H1 (cell line): ENCODE data around the gene CISD2. TPM values are rescaled to one million over a fixed set of nuclear protein-coding genes. Genes with fewer than 3 reads are reported as not detected.
"Not testable (repeated sequence)": the region's sequence is repeated elsewhere in the genome, so short reads cannot be mapped to it uniquely, and the experiment has no call there.

ENCODE experiments used
- CTCF ChIA-PET: fragments of 300-600 bp; sonication (Branson Sonifier 250); formaldehyde crosslinking; loops from one replicate; lab custom pipeline; 2021; ENCODE audit not compliant: partially characterized antibody; lab: Charles Lee
- POLR2A ChIA-PET: fragments of 300-600 bp; sonication (Branson Sonifier 250); formaldehyde crosslinking; loops from one replicate; lab custom pipeline; 2021; ENCODE audit warnings: inconsistent platforms; ENCODE audit not compliant: partially characterized antibody; lab: Charles Lee
- DNase-seq, 2 experiments: peaks; one replicate each; pipeline versions ENCODE4 v3.0.0 to v3.0.0-alpha.2; 2010 to 2022; ENCODE audit warnings: low spot score in 2 of 2, low read depth in 1 of 2, mixed read lengths in 1 of 2
- FAIRE-seq: peaks from 2 replicates; lab custom pipeline; 2011; peaks lifted over from hg19 to GRCh38; lab: Jason Lieb, UNC
- H2AFZ ChIP-seq: 2 replicates; pipeline ENCODE4 v1.8.1; 2012; ENCODE audit warnings: low read length, inconsistent platforms
- H2AK5ac ChIP-seq: 2 replicates; pipeline ENCODE4 v1.6.1; 2013; ENCODE audit warnings: low read depth, low read length
- H2BK120ac ChIP-seq: replicated peaks from 2 replicates; pipeline ENCODE3; 2013; ENCODE audit warnings: low read depth, low read length, inconsistent platforms
- H2BK12ac ChIP-seq: 2 replicates; pipeline ENCODE4 v1.6.1; 2013; ENCODE audit warnings: low read depth, low read length
- H2BK15ac ChIP-seq: 2 replicates; pipeline ENCODE4 v1.6.1; 2013; ENCODE audit warnings: low read length
- H2BK20ac ChIP-seq: 2 replicates; pipeline ENCODE4 v1.6.1; 2013; ENCODE audit warnings: low read length
- H2BK5ac ChIP-seq: 2 replicates; pipeline ENCODE4 v1.6.1; 2013; ENCODE audit warnings: low read depth, low read length
- H3K14ac ChIP-seq: 2 replicates; pipeline ENCODE4 v1.6.1; 2013; ENCODE audit warnings: inconsistent platforms; ENCODE audit not compliant: insufficient read length
- H3K18ac ChIP-seq: 2 replicates; pipeline ENCODE4 v1.6.1; 2013; ENCODE audit warnings: low read length; ENCODE audit errors: extremely low read depth
- H3K23ac ChIP-seq: 2 replicates; pipeline ENCODE4 v1.6.1; 2013; ENCODE audit warnings: inconsistent platforms; ENCODE audit not compliant: insufficient read length
- H3K23me2 ChIP-seq: 2 replicates; pipeline ENCODE4 v1.6.1; 2013; ENCODE audit warnings: low read depth, low read length
- H3K27ac ChIP-seq: 2 replicates; pipeline ENCODE4 v1.6.1; 2011; ENCODE audit warnings: low read depth, low read length, inconsistent platforms
- H3K27me3 ChIP-seq, 4 experiments: replicated peaks in 1 of 4; 1 replicate in 1 of 4; 2 replicates in 3 of 4; pipeline versions ENCODE4 v1.6.1 to v1.8.1; 2011 to 2013; ENCODE audit warnings: low read length in 3 of 4, mild to moderate bottlenecking in 3 of 4, inconsistent platforms in 2 of 4, mixed read lengths in 2 of 4, moderate library complexity in 1 of 4; ENCODE audit not compliant: control insufficient read depth in 3 of 4, insufficient read depth in 3 of 4; ENCODE audit errors: extremely low read depth in 1 of 4
- H3K36me3 ChIP-seq, 4 experiments: 2 replicates each; pipeline versions ENCODE4 v1.6.1 to v1.8.1; 2011 to 2013; ENCODE audit warnings: mild to moderate bottlenecking in 4 of 4, low read length in 3 of 4, moderate library complexity in 2 of 4, control low read depth in 1 of 4, inconsistent platforms in 1 of 4; ENCODE audit not compliant: insufficient read depth in 4 of 4, control insufficient read depth in 2 of 4
- H3K4ac ChIP-seq: replicated peaks from 2 replicates; pipeline ENCODE3; 2013; ENCODE audit warnings: low read length, low read depth, mixed read lengths, inconsistent platforms; ENCODE audit not compliant: insufficient read length
- H3K4me1 ChIP-seq, 4 experiments: replicated peaks in 1 of 4; 1 replicate in 1 of 4; 2 replicates in 3 of 4; pipeline versions ENCODE4 v1.6.1 to v1.8.1; 2011 to 2013; ENCODE audit warnings: low read length in 3 of 4, inconsistent platforms in 2 of 4, mixed read lengths in 1 of 4; ENCODE audit not compliant: insufficient read depth in 4 of 4, control insufficient read depth in 3 of 4
- H3K4me2 ChIP-seq, 2 experiments: 2 replicates each; pipeline versions ENCODE4 v1.6.1 to v1.8.1; 2011 to 2013; ENCODE audit warnings: low read depth in 2 of 2, low read length in 2 of 2, control low read depth in 1 of 2, inconsistent platforms in 1 of 2, mild to moderate bottlenecking in 1 of 2; ENCODE audit not compliant: insufficient read depth in 1 of 2
- H3K4me3 ChIP-seq, 4 experiments: fragments of 200-600, 300-600 bp in 1 of 4; sonication (generic), shearing (Covaris generic), sonication (Bioruptor Twin) in 1 of 4; 2 replicates each; pipeline versions ENCODE4 v1.5.1 to v1.8.1; 2011 to 2016; ENCODE audit warnings: low read length in 4 of 4, low read depth in 3 of 4, control low read depth in 2 of 4, inconsistent platforms in 2 of 4, mild to moderate bottlenecking in 2 of 4, mixed read lengths in 1 of 4, moderate library complexity in 1 of 4; ENCODE audit not compliant: insufficient read depth in 2 of 4; ENCODE audit errors: extremely low read depth in 1 of 4
- H3K56ac ChIP-seq: replicated peaks from 2 replicates; pipeline ENCODE3; 2013; ENCODE audit warnings: low read depth, mild to moderate bottlenecking, mixed read lengths, low read length, inconsistent platforms; ENCODE audit not compliant: insufficient read length
- H3K79me1 ChIP-seq: 2 replicates; pipeline ENCODE4 v1.6.1; 2013; ENCODE audit warnings: low read depth, low read length, control low read depth
- H3K79me2 ChIP-seq, 2 experiments: 2 replicates each; pipeline versions ENCODE4 v1.6.1 to v1.8.1; 2012 to 2013; ENCODE audit warnings: low read length in 2 of 2, mild to moderate bottlenecking in 2 of 2, inconsistent platforms in 1 of 2; ENCODE audit not compliant: insufficient read depth in 2 of 2, control insufficient read depth in 1 of 2
- H3K9ac ChIP-seq, 4 experiments: replicated peaks in 1 of 4; 1 replicate in 1 of 4; 2 replicates in 3 of 4; pipeline versions ENCODE4 v1.6.1 to v1.8.1; 2011 to 2013; ENCODE audit warnings: low read depth in 3 of 4, low read length in 3 of 4, control low read depth in 2 of 4, mild to moderate bottlenecking in 2 of 4, moderate library complexity in 2 of 4, inconsistent platforms in 1 of 4; ENCODE audit errors: extremely low read depth in 1 of 4
- H3K9me3 ChIP-seq, 2 experiments: 2 replicates each; pipeline versions ENCODE4 v1.6.1 to v1.8.1; 2012 to 2013; ENCODE audit warnings: mild to moderate bottlenecking in 2 of 2, moderate library complexity in 2 of 2, control low read depth in 1 of 2, inconsistent platforms in 1 of 2, low read depth in 1 of 2, low read length in 1 of 2, mixed read lengths in 1 of 2; ENCODE audit not compliant: insufficient read depth in 2 of 2
- H4K20me1 ChIP-seq, 2 experiments: replicated peaks in 1 of 2; 2 replicates each; pipeline versions ENCODE3 to v1.8.1; 2011 to 2013; ENCODE audit warnings: inconsistent platforms in 2 of 2, low read length in 2 of 2, mild to moderate bottlenecking in 1 of 2; ENCODE audit not compliant: insufficient read depth in 2 of 2, control insufficient read depth in 1 of 2
- H4K5ac ChIP-seq: 2 replicates; pipeline ENCODE4 v1.6.1; 2013; ENCODE audit warnings: low read length, low read depth, mixed read lengths, inconsistent platforms; ENCODE audit not compliant: insufficient read length
- H4K8ac ChIP-seq: 2 replicates; pipeline ENCODE4 v1.8.0; 2013; ENCODE audit warnings: mild to moderate bottlenecking, moderate library complexity, low read length, inconsistent platforms; ENCODE audit not compliant: insufficient read depth; ENCODE audit errors: extremely low read depth
- H4K91ac ChIP-seq: replicated peaks from 2 replicates; pipeline ENCODE3; 2013; ENCODE audit warnings: low read length, mixed read lengths, inconsistent platforms; ENCODE audit not compliant: insufficient read length
- WGBS, 2 experiments: shearing (Covaris generic) in 1 of 2; methylation state at CpG; one replicate each; pipeline versions ENCODE4 v1.1.6 to v1.1.7; 2013 to 2015; ENCODE audit warnings: low lambda C conversion rate in 2 of 2, mixed read lengths in 2 of 2, inconsistent platforms in 1 of 2, low coverage in 1 of 2, missing lambda C conversion rate in 1 of 2; ENCODE audit not compliant: insufficient replicate concordance in 2 of 2, insufficient coverage in 1 of 2, insufficient read length in 1 of 2; ENCODE audit errors: extremely low coverage in 1 of 2, missing lambda C conversion rate in 1 of 2; 5-methylcytosine and 5-hydroxymethylcytosine counted together
- polyA plus RNA-seq, 7 experiments: library from polyadenylated mRNA; depleted of rRNA in 3 of 7; stranded (reverse) in 5 of 7; unstranded in 2 of 7; fragments of >200 nt in 5 of 7; fragments of 200-250 nt in 2 of 7; gene quantifications; 1 replicate in 5 of 7; 2 replicates in 1 of 7; 4 replicates in 1 of 7; pipeline versions ENCODE4 v1.2.1 to v1.2.3, GENCODE V29; 2011 to 2013; ENCODE audit warnings: missing spikeins in 2 of 7, mixed read lengths in 2 of 7
- total RNA-seq: library from RNA; stranded (reverse); fragmentation: NEBNext Ultra II Directional; extraction: Animal tissue kit (Norgen Biotek cat#: 25700); gene quantifications from 2 replicates; pipeline ENCODE4 v1.2.1, GENCODE V29; 2021

Gene CISD2
- total and polyA plus RNA-seq, 2 of the 8 experiments (the other 6 are each of a cell fraction or from before 2014, with no cell fraction given): 23.7 to 48.3 TPM

- H3K79me2 ChIP-seq, H3K9ac ChIP-seq, H3K18ac ChIP-seq, H2AFZ ChIP-seq, H2BK12ac ChIP-seq, H3K14ac ChIP-seq, FAIRE-seq, H3K4ac ChIP-seq, CTCF ChIA-PET, H3K79me1 ChIP-seq, H3K36me3 ChIP-seq, H3K4me1 ChIP-seq, H3K23ac ChIP-seq, H2BK15ac ChIP-seq, H3K27ac ChIP-seq, DNase-seq, H3K27me3 ChIP-seq, H4K8ac ChIP-seq, H3K9me3 ChIP-seq, H3K4me3 ChIP-seq, H4K20me1 ChIP-seq, H3K23me2 ChIP-seq, H2BK5ac ChIP-seq, H4K91ac ChIP-seq, H3K56ac ChIP-seq, H2BK20ac ChIP-seq, H2BK120ac ChIP-seq, H4K5ac ChIP-seq, H2AK5ac ChIP-seq: not testable (repeated sequence)
- WGBS, 2 experiments: 22% methylated on average over 2 of the region's 2 CpGs; no CpG with 5 or more reads in 1 of the 2 experiments
- H3K4me2 ChIP-seq: peak overlapping the region in 1 of 2 experiments; percentile 21; a peak in 1 of 4 replicates
- POLR2A ChIA-PET: interaction anchor here (1.7 kb wide), 1 partner anchor 60 kb away, joined by 8 read pairs; no protein-coding TSS in a partner anchor
Observed at GRCh38 chr4:102888570-102888969, 19.8 kb downstream of the CISD2 start.

DNA sequence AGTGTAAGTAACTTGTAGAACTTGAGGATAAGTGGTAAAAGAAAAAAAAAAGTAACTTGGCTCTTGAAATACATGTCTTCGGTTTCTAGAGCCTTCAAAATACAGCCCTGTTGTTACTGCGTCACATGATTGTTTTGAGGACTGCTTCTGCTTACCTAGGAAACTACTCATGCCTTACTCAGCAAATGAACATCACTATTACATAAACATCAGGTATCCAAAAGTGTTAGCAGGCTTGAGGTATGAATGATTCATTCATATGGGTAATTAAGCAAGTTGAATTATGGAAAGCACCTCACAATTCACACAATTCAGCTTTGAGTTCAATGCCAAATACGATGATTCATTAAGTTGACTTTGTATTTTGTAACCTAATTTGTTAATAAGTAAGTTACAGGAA is 21.1 kb downstream of the CISD2 start:
- H3K4me2 ChIP-seq, DNase-seq, H4K8ac ChIP-seq, H2BK5ac ChIP-seq, H3K23ac ChIP-seq, POLR2A ChIA-PET, H4K5ac ChIP-seq, H2AK5ac ChIP-seq, H3K79me2 ChIP-seq, H3K27me3 ChIP-seq, H4K20me1 ChIP-seq, H3K36me3 ChIP-seq, H3K23me2 ChIP-seq, FAIRE-seq, H2BK15ac ChIP-seq, H3K18ac ChIP-seq, H2BK20ac ChIP-seq, H3K4me3 ChIP-seq, H3K9ac ChIP-seq, H3K9me3 ChIP-seq, H2BK120ac ChIP-seq, H2BK12ac ChIP-seq, H3K27ac ChIP-seq, H3K14ac ChIP-seq, H3K4me1 ChIP-seq, H3K4ac ChIP-seq, H3K79me1 ChIP-seq, H4K91ac ChIP-seq, CTCF ChIA-PET, H2AFZ ChIP-seq, H3K56ac ChIP-seq: not testable (repeated sequence)
- 82% methylated on average over 3 of the region's 3 CpGs; no CpG with 5 or more reads in 1 of the 2 experiments for WGBS, 2 experiments
